NCI-H128 (cell line): ENCODE data around the gene ECHS1.
A peak's percentile ranks its signal among the peaks of the same experiment; 100 is the strongest.

Experiments
- DNase-seq: peaks from one replicate; lab custom pipeline; 2025; ENCODE audit not compliant: unreplicated experiment; lab: John Stamatoyannopoulos, UW

The ECHS1 gene

GRCh38 chr10:133344236-133344635 lies 28.9 kb downstream of the ECHS1 start:
- DNase-seq, result no peak

DNA sequence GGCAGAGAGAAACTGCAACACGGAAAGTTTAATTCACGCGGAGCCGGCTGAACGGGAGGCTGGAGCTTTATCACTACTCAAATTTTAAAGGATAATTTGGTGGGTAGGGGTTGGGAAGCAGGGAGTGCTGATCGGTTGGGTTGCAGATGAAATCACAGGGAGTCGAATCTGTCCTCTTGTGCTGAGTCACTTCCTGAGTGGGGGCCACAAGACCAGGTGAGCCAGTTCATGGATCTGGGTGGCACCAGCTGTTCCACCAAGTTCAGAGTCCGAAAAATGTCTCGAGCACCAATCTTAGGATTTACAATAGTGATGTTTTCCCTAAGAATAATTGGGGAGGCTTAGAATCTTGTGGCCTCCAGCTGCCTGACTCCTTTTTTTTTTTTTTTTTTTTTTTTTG lies 29.6 kb downstream of the ECHS1 start:
- DNase-seq, result no peak

DNA sequence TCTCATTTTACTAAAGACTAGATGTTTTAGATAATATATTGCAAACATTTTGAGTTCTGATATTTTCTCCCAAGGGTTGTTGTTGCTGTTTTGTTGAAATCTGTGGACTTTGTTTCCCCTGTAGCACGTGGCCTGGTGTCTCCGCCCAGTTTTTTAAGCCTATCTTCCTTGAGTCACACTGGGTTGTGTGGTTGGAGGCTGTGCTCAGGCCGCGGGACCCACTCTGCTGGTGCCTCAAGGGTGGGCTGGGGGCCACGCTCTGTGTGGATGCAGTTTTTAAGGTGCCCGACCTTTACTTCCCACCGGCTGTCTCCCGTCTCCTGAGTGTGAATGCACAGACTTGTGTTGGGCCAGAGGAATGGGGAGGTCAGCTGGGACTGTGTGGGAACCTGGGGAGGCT lies 30.2 kb downstream of the ECHS1 start:
- no peak for DNase-seq

DNA sequence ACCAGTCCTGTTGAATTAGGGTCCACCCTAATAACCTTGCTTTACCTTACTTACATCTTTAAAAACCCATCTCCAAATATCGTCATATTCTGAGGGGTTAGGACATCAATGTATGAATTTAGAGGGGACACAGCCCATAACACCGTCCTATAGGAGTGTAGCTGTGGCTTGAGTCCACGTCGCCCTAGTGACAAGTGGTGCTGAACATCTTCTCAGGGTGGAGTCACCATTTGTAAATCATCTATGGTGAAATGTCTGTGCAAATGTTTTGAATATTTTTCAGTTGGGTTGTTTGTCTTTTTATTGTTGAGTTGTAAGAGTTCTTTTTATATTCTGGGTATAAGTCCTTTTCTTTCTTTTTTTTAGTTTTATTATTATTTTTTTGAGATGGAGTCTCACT lies 31.2 kb downstream of the ECHS1 start:
- DNase-seq, result no peak

DNA sequence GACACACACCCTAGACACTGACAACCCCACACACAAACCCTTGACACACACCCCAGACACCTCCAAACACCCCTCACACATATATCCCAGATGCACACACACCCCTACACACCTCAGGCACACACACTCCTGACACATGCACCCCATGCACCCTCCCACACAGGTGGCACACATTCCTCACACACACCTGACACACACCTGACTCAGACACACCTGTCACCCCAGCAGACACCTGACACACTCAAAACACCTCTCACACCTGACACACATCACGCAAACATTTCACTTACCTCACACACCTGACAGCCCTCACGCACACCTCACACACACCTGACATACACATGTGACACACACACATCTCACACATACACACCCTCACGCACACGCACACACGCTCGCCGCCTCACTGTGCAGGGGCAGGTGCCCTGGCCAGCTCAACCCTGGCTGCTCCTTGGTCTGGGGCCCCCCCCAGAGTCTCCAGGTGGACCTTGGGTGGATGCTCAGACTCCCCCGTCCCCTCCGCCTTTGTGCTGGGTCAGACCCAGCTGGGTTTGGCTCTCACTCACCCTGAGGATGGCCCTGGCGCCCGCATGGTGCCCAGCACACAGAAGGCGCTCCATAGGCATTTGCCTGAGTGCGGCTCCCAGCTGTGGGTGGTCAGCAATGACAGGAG lies 33.3 kb downstream of the ECHS1 start:
- DNase-seq, result no peak

- DNase-seq, result no peak
These were observed 34.8 kb downstream of the ECHS1 start for GRCh38 chr10:133338080-133339071.

DNA sequence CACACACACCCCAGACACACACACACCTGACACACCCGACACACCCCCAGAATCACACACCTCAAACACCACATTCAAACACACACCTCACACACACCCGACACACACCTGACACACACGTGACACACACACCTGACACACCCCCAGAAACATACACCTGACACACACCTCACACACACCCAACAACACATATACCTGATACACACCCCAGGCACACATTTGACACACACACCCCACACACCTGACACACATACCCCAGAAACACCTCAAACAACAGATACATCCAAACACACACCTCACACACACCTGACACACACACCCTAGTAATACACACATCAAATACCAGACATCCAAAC lies 35.8 kb downstream of the ECHS1 start:
- DNase-seq, result no peak

- DNase-seq, result no peak
These were observed 36.4 kb downstream of the ECHS1 start, which contains the start of gene CALY for GRCh38 chr10:133336577-133337369. Gene CALY, minus strand, starts transcription at chr10:133336896. Its CDS starts 7,907 bp downstream, at chr10:133328989.

- DNase-seq, result no peak
These were observed 37.0 kb downstream of the ECHS1 start for GRCh38 chr10:133336118-133336576.

- no peak for DNase-seq
These were observed 37.7 kb downstream of the ECHS1 start for GRCh38 chr10:133335246-133336117.

GRCh38 chr10:133334503-133335245 lies 38.5 kb downstream of the ECHS1 start:
- DNase-seq, result no peak

DNA sequence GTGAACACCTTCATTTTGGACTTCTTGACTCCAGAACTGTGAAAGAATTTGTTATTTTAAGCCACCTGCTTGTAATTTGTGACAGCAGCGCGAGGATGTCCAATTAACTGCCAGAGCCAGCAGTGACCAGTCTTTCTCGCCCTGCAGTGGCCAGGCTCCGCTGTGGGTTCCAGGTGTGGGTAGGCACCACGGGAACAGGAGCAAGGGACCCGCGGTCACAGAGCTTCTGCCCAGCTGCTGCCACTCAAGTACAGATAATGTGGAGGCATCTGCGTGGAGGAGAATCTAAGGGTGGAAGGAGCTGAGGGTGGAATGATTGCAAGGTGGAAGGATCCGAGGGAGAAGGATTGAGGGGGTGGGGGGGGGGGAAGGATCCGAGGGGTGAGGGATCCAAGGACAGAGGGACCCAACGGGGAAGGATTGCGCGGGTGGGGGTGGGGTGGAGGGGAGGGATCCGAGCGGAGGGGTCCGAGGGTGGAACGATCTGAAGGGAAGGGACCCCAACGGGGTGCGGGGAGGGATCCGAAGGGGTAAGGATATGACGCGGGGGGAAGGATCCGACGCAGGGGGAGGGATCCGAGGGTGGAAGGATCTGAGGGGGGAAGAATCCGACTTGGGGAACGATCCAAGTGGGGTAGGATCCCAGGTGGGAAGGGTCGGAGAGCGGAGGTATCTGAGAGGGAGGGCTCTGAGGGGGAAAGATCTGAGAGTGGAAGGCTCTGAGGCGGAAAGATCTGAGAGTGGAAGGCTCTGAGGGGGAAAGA lies 40.0 kb downstream of the ECHS1 start:
- DNase-seq, result no peak

GRCh38 chr10:133329491-133330202 lies 43.5 kb downstream of the ECHS1 start:
- peak; percentile 69 for DNase-seq

GRCh38 chr10:133328358-133329343 lies 44.5 kb downstream of the ECHS1 start:
- no peak for DNase-seq

DNA sequence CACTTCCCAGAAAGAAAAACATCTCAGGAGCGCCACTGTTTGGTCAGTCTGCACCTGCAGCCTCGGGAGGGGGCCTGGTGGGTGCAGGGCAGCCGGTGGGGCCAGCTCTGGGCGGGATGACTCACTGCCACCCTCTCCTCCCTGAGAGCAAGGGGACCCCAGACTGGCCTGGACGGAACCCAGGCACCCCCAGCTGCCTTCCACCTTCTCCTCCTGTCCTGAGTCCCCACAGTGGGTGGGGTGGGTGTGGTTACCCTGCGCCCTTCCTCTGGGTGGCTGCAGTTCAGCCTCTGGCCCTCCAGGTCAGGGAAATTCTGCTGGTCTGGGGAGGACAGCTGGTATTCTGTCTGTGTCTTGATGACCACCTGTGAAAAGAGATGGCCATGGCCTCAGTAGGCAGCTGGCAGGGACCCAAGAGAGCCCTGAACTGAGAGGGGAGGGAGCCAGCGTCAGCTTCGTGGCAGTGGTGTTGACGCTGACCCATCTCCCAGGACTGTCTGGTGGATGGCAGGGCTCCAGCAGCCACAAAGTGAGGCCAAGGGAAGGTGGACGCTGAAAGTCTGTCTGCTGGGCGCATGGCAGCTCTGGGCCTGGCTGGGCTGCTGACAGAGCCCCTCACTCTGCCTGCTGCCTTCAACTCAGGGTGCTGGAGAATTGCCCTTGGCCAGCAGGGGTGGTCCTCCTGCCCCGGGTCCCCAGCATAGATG lies 45.4 kb downstream of the ECHS1 start:
- DNase-seq, result no peak
